BLaER1 treated with 17β-estradiol and CSF1 and Interleukin-3, amounts not matched to agents 10 nM and 100 nM (cell line): ENCODE results near the gene TMTC2.
A peak's percentile ranks its signal among the peaks of the same experiment; 100 is the strongest.

Source experiments
- H3K27ac ChIP-seq, 11 experiments: shearing (Covaris generic); formaldehyde crosslinking; 2 replicates each; pipeline ENCODE4 v1.8.1; 2022
- H3K27me3 ChIP-seq, 11 experiments: shearing (Covaris generic); formaldehyde crosslinking; 2 replicates each; pipeline ENCODE4 v1.8.1; 2022
- H3K36me3 ChIP-seq, 11 experiments: shearing (Covaris generic); formaldehyde crosslinking; 2 replicates each; pipeline ENCODE4 v1.8.1; 2022
- H3K4me1 ChIP-seq, 10 experiments: shearing (Covaris generic); formaldehyde crosslinking; 2 replicates each; pipeline ENCODE4 v1.8.1; 2022
- H3K4me2 ChIP-seq, 11 experiments: shearing (Covaris generic); formaldehyde crosslinking; 2 replicates each; pipeline ENCODE4 v1.8.1; 2022
- H3K4me3 ChIP-seq, 10 experiments: shearing (Covaris generic); formaldehyde crosslinking; 2 replicates each; pipeline ENCODE4 v1.8.1; 2022
- H3K9ac ChIP-seq, 11 experiments: shearing (Covaris generic); formaldehyde crosslinking; 2 replicates each; pipeline ENCODE4 v1.8.1; 2022
- H3K9me3 ChIP-seq, 11 experiments: shearing (Covaris generic); formaldehyde crosslinking; replicated peaks in 1 of 11; 2 replicates each; pipeline ENCODE4 v1.8.1; 2022
- H4K20me1 ChIP-seq, 11 experiments: shearing (Covaris generic); formaldehyde crosslinking; 2 replicates each; pipeline ENCODE4 v1.8.1; 2022
- Cebpa-rat ChIP-seq, 11 experiments: shearing (Covaris generic); IDR thresholded peaks; 2 replicates each; pipeline ENCODE4 v1.8.1; 2022

TMTC2 gene

DNA sequence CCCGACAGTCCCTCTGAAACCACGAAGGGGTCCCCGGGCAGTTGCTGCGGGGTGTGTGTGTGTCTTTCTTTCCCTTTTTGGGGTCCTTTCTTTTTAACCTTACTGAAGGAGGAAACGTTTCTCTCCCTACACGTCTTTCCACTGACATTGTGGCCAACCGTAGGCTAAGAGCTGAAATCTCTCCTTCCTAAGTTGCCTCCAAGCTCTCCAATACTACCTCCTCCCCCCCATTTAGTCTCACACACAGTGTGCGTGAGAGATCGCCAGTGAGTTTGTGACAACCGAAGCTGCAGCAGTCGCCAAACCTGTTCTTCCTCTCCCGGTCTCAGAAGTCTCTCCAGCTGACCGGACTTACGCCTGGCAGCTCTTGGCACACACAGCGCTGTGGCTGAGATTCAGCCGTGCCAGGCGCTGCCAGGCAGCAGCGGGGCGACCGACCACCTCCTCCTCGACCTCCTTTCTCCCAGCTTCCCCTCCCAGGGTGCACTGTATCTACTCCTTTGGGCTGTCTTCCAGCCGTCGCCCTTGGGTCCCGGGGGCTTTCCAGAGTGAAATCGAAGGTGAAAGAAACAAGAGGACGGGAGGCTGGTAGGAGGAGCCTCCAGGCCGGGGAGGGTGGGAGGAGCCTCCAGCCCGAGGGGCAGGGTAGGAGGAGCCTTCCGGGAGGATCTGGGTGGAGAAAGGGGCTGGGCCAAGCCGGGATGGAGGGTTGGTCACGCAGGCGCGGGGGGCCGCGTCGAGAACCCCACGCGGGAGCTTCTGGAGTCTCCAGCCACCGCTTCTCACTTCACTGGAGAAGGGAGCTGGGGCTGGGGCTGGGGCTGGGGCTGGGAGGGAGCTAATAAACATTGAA, at the start of gene TMTC2:
Gene TMTC2, plus strand, starts transcription at position 739 of the 853 bp plus-strand sequence.
- Histone ChIP-seq H3K4me1 (peaks cover 12 to 31% (median 23%) of the 10 kb centered on the region in 10 experiments; a peak in 18 of 20 replicates), H3K36me3 (no peaks in the 10 kb centered on the region), H3K9ac (peak within 1 kb of the TSS; percentile 67 to 85 (median 83)), H3K27me3 (peaks cover 0 to 18% (median 14%) of the 10 kb centered on the region in 11 experiments; a peak in 14 of 22 replicates), H3K4me2 (peak within 1 kb of the TSS; percentile 94 to 100 (median 98)), H3K9me3 (no peaks in the 10 kb centered on the region), H3K4me3 (peak within 1 kb of the TSS; percentile 68 to 92 (median 86)), H3K27ac (peak within 1 kb of the TSS; percentile 57 to 84 (median 71); a peak in 21 of 22 replicates), H4K20me1 (0 out of 22 replicates have a peak, but pooled peaks cover 0 to 6% (median 0%) of the 10 kb centered on the region in 11 experiments)
- no peak for TF ChIP-seq Cebpa-rat (IDR thresholded peaks at IDR 0.05)

DNA sequence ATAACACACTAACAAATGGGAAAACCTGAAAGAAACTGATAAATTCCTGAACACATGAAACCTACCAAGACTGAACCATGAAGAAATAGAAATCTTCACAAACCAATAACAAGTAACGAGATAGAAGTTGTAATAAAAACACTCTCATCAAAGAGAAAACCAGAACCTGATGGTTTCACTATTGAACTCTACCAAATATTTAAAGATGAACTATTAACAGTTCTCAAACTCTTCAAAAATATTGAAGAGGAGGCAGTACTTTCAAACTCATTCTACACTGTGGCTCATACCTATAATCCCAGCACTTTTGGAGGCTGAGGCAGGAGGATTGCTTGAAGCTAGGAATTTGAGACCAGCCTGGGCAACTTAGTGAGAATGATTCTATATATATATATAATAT, 48.4 kb upstream of the TMTC2 start:
- Histone ChIP-seq H4K20me1 (no peaks in the 10 kb centered on the region), H3K4me3 (no peak overlapping the region), H3K4me1 (no peaks in the 10 kb centered on the region), H3K27ac (no peak overlapping the region), H3K27me3 (no peaks in the 10 kb centered on the region), H3K4me2 (no peak overlapping the region), H3K9ac (no peak overlapping the region), H3K36me3 (no peaks in the 10 kb centered on the region; a peak in 1 of 22 replicates), H3K9me3 (peaks cover 5 to 16% (median 11%) of the 10 kb centered on the region in 11 experiments; a peak in 20 of 22 replicates)
- TF ChIP-seq Cebpa-rat (IDR thresholded peaks at IDR 0.05), result no peak

DNA sequence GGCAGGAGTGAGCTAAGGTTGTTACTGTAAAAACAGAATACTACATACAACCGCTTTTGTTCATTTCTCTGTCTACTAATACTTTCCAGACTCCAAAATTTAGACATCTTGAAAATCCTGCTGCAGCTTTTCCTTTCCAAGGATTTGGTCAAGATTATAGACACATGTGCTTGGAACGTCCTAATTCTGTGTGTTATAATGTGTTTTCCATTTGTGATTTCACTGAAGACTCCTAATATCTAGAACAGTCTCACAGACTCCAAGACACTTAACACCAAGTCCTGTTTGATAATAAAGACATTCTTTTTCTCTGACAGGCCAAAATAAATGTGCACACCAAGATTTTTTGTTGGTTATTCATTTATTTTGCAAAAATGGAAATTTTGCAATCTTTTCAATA, 41.8 kb upstream of the TMTC2 start:
- Histone ChIP-seq H3K36me3 (no peaks in the 10 kb centered on the region), H3K27ac (no peak overlapping the region), H3K4me2 (no peak overlapping the region), H3K27me3 (no peaks in the 10 kb centered on the region), H4K20me1 (no peaks in the 10 kb centered on the region), H3K4me3 (no peak overlapping the region), H3K9me3 (no peaks in the 10 kb centered on the region), H3K4me1 (no peaks in the 10 kb centered on the region), H3K9ac (no peak overlapping the region)
- no peak for TF ChIP-seq Cebpa-rat (IDR thresholded peaks at IDR 0.05)

DNA sequence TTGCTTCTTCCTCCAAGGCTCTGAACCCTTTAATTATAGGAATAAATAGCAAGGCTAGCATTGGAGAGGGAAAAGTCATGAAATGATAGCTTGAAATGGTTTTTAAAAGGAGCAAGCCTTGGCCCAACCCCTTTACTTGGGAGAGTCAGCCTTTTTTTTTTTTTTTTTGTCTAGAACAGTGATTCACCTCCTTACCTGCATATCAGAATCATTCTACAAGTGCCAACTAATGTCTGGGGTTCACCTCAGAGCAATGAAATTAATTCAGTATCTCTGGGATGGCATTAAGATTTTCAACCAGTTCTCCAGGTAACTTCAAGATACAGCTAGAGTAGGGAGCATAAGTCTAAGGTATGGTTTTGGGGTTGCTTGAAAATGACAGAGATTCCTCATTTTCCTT, 41.3 kb upstream of the TMTC2 start:
- no peak overlapping the region for H3K27ac ChIP-seq
- no peak for TF ChIP-seq Cebpa-rat (IDR thresholded peaks at IDR 0.05)
- peaks cover 0 to 2% (median under 1%) of the 10 kb centered on the region in 10 experiments; a peak in 9 of 20 replicates for H3K4me1 ChIP-seq
- H3K4me3 ChIP-seq, result no peak overlapping the region
- no peaks in the 10 kb centered on the region for H4K20me1 ChIP-seq
- no peaks in the 10 kb centered on the region for H3K9me3 ChIP-seq
- H3K27me3 ChIP-seq, result no peaks in the 10 kb centered on the region
- no peak overlapping the region for H3K9ac ChIP-seq
- H3K36me3 ChIP-seq, result no peaks in the 10 kb centered on the region
- no peak overlapping the region for H3K4me2 ChIP-seq

DNA sequence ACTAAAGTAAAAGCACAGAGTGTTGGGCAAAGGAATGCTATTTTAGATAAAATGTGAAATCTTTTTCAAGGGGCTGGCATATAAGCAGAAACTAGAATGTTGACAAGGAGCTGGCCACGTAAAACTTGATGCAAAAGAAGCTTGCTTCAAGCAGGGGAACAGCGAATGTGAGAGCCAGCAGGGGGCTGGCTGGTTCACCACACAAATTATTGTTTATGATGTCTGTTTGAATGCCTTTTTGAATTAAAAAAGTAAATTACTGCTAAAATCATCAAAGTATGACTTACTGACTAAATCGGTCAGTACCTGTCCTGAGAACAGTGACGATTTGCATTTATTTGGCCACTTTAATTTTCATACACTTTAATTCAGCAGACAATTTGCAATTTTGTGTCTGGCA, 38.9 kb upstream of the TMTC2 start:
- Histone ChIP-seq H3K4me1 (peaks cover 5 to 19% (median 12%) of the 10 kb centered on the region in 10 experiments; a peak in 16 of 20 replicates), H3K27me3 (no peaks in the 10 kb centered on the region), H3K9me3 (no peaks in the 10 kb centered on the region), H3K9ac (no peak overlapping the region), H3K4me3 (no peak overlapping the region), H4K20me1 (no peaks in the 10 kb centered on the region), H3K27ac (no peak overlapping the region), H3K36me3 (no peaks in the 10 kb centered on the region), H3K4me2 (no peak overlapping the region)
- TF ChIP-seq Cebpa-rat (IDR thresholded peaks at IDR 0.05), result no peak

DNA sequence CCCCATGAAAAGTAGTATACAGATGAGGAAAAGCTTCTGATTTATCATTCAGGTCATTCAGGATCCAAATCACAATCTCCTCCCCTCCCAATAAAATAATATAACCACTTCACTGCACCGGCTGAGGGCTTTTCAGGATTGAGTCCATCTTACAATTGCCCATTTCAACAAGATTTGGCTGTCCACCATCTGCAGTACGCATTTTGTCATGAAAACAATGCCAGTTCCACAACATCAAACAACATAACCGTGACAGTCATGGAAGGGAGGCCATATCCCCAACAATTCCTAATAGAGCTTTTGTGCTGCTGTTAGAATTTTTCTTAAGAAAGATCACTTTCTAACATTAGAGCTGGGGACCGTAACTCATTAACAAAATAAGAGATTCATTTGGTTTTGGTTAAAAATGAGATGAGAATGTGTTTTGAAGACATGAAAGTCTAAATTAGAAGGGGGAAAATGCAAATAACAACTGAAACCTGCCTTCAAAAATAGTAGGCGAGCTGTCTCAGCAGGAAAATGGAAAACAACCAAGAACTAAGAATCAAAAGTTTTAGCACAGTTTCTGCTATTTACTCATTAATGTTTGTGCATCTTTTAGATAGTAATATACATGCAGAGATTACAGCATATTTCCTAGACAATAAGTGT, 38.3 kb upstream of the TMTC2 start:
- Histone ChIP-seq H4K20me1 (no peaks in the 10 kb centered on the region), H3K27ac (no peak overlapping the region), H3K4me1 (peaks cover 5 to 19% (median 12%) of the 10 kb centered on the region in 10 experiments; a peak in 16 of 20 replicates), H3K9ac (no peak overlapping the region), H3K27me3 (no peaks in the 10 kb centered on the region), H3K4me2 (no peak overlapping the region), H3K4me3 (no peak overlapping the region), H3K9me3 (no peaks in the 10 kb centered on the region), H3K36me3 (no peaks in the 10 kb centered on the region)
- no peak for TF ChIP-seq Cebpa-rat (IDR thresholded peaks at IDR 0.05)

DNA sequence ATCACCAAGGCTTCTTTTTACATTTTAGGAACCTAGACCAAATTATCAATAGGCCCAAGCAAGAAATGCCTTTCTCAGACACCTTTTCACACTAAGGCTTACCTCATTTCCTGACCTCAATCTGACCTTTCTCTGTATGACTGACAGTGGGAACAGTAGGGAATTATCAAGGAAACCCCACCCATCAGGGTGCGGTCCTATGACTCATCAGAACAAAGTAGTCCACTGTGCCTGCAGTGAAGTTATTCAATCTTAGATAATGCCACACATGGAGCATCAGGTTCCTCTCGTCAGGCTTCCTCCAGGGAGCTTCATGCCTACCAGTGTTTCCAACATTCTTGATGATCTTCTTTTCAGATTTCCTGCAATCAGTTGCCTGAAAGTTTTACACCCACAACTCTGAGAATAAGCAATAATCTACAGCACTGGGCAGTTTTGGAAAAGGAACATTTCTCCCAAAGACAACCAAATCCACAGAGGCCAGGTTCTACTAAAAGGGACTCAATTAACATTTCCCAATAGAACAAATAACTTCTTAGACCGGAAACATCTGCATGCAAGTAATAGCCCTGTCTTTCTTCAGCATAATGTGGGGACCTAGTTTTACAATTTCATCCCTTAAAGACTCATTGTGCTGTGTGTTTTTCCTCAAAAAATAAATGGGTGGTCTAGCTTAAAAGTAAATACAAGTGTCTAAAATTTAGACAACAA, 35.9 kb upstream of the TMTC2 start:
- TF ChIP-seq Cebpa-rat (IDR thresholded peaks at IDR 0.05), result no peak
- Histone ChIP-seq H3K4me2 (peak overlapping the region in 10 of 11 experiments; percentile 8 to 54 (median 26); a peak in 17 of 22 replicates), H3K9me3 (no peaks in the 10 kb centered on the region), H3K4me1 (peaks cover 5 to 19% (median 12%) of the 10 kb centered on the region in 10 experiments; a peak in 16 of 20 replicates), H3K27me3 (no peaks in the 10 kb centered on the region), H4K20me1 (no peaks in the 10 kb centered on the region), H3K9ac (no peak overlapping the region), H3K27ac (peak overlapping the region in 2 of 11 experiments; percentile 10 to 30; a peak in 1 of 22 replicates), H3K36me3 (no peaks in the 10 kb centered on the region), H3K4me3 (no peak overlapping the region)

DNA sequence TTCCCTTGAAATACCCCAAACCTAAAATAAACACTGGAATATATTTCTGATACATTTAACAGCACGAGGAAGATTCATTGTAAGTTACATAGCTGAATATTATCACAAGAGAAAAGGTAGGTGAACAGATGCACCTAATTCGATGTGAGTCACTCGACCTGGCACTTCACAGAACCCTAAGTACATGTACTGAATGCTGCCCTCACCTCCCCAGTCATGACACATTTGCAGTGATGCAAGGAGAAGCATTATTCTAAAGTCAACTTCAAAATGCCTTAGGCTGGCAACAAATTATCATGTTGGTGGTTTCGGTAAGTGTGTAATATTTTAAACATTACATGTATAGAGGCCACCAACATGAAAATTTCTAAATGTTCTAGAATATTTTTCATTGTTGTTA, 35.2 kb upstream of the TMTC2 start:
- H3K36me3 ChIP-seq, result no peaks in the 10 kb centered on the region
- no peaks in the 10 kb centered on the region for H3K27me3 ChIP-seq
- H3K4me1 ChIP-seq, result peaks cover 5 to 19% (median 12%) of the 10 kb centered on the region in 10 experiments; a peak in 16 of 20 replicates
- H3K4me2 ChIP-seq, result peak overlapping the region in 4 of 11 experiments; percentile 15 to 54 (median 26); a peak in 4 of 22 replicates
- H4K20me1 ChIP-seq, result no peaks in the 10 kb centered on the region
- peak overlapping the region in 1 of 11 experiments; percentile 30; a peak in 1 of 22 replicates for H3K27ac ChIP-seq
- no peaks in the 10 kb centered on the region for H3K9me3 ChIP-seq
- H3K9ac ChIP-seq, result no peak overlapping the region
- no peak overlapping the region for H3K4me3 ChIP-seq
- TF ChIP-seq Cebpa-rat (IDR thresholded peaks at IDR 0.05), result no peak

DNA sequence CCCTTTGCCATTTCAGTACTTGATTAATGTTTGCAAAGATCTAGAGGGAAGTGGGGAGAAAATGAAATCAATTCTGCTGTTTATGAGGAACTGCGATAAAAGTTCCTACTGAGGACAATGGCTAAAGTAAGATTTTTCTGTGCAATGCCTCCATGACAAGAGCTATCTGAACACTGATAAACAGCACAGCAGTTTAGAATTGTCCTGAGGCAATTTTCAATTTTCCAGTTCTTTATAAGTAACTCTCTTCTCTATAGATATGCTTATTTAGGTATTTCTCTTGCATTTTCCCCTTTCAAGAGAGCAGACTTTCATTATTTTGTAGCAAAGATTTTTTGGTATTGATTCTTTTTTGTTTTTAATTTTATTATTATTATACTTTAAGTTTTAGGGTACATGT, 34.6 kb upstream of the TMTC2 start:
- Histone ChIP-seq H3K27me3 (no peaks in the 10 kb centered on the region), H3K36me3 (no peaks in the 10 kb centered on the region), H4K20me1 (no peaks in the 10 kb centered on the region), H3K9ac (no peak overlapping the region), H3K4me3 (no peak overlapping the region), H3K27ac (no peak overlapping the region), H3K4me2 (0 out of 22 replicates have a peak overlapping the region, but pooled peaks of 1 of the 11 experiments have one; percentile 28), H3K9me3 (no peaks in the 10 kb centered on the region), H3K4me1 (peaks cover 5 to 19% (median 12%) of the 10 kb centered on the region in 10 experiments; a peak in 16 of 20 replicates)
- TF ChIP-seq Cebpa-rat (IDR thresholded peaks at IDR 0.05), result no peak
